ENCODE data around the gene IGFBP2. TPM values are rescaled to one million over a fixed set of nuclear protein-coding genes. Genes with fewer than 3 reads are reported as not detected.

IGFBP2 gene
- total and polyA plus RNA-seq, 2 experiments from 2014 or later = 177 to 364 TPM

- Histone ChIP-seq H2AFZ (no peak overlapping the region), H3K9me2 (ENCODE audit: insufficient read depth) (no peaks in the 10 kb centered on the region; the same call in 1 of the 2 replicates), H3K4me2 (no peak overlapping the region), H3K79me2 (replicated peaks; ENCODE audit: insufficient read depth) (peaks cover 96% of the 10 kb centered on the region), H3K27me3 (ENCODE audit: insufficient read depth) (no peaks in the 10 kb centered on the region), H3K27ac (ENCODE audit: low read depth) (no peak overlapping the region), H4K20me1 (replicated peaks; ENCODE audit: insufficient read depth) (peaks cover 23% of the 10 kb centered on the region), H3F3A (replicated peaks; ENCODE audit: low read depth) (no peaks in the 10 kb centered on the region), H3K36me3 (ENCODE audit: insufficient read depth) (peaks cover 10% of the 10 kb centered on the region; the same call in 1 of the 2 replicates), H3K4me3 (no peak overlapping the region), H3K4me1 (ENCODE audit: insufficient read depth) (peaks cover 26% of the 10 kb centered on the region)
- Mint-ChIP-seq H3K27ac (peak overlapping the region; percentile 83), H3K4me3 (no peak overlapping the region; the same call in 2 of the 3 replicates), H3K27me3 (ENCODE audit: insufficient read depth, low read depth, poor library complexity) (peaks cover 12% of the 10 kb centered on the region), H3K4me1 (peaks cover 53% of the 10 kb centered on the region), H3K9me3 (peaks cover 6% of the 10 kb centered on the region), H3K36me3 (ENCODE audit: low read depth) (peaks cover 69% of the 10 kb centered on the region)
- TF ChIP-seq CREB1 (CRISPR knock-in tag; IDR thresholded peaks at IDR 0.05; ENCODE audit: low read depth) = no peak
- ATAC-seq = no peak
- peak; percentile 28 for DNase-seq (ENCODE audit: low spot score)
Observed at GRCh38 chr2:216644842-216645635, 11.8 kb downstream of the IGFBP2 start.

DNA sequence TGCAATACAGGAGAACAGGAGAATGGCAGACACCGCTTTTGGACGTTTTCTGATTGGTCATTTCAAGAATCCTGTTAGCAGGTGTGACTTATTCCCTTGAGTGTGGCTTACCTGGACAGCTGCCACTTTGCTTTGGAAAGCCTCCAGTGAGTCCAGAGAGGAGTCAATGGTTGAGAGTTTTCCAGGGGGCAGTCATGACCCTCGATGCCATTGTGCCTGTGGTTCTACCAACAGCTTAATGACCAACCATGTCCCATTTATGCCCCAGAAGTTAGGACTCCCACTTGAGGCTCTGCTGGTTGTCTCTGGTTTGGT, 12.4 kb downstream of the IGFBP2 start:
- Mint-ChIP-seq H3K36me3 (ENCODE audit: low read depth) (peaks cover 66% of the 10 kb centered on the region), H3K9me3 (peaks cover 6% of the 10 kb centered on the region)
- ATAC-seq = no peak

More for the DNA sequence above, 12.4 kb downstream of the IGFBP2 start:
- TF ChIP-seq STAT1 (IDR thresholded peaks at IDR 0.05; ENCODE audit: unreplicated experiment) (no peak), POLR2AphosphoS5 (IDR thresholded peaks at IDR 0.05; ENCODE audit: low read depth) (no peak), JUNB (IDR thresholded peaks at IDR 0.05; ENCODE audit: unreplicated experiment) (no peak), CREB1 (CRISPR knock-in tag; IDR thresholded peaks at IDR 0.05; ENCODE audit: low read depth) (no peak)
- TF ChIP-seq, protein P1, sequence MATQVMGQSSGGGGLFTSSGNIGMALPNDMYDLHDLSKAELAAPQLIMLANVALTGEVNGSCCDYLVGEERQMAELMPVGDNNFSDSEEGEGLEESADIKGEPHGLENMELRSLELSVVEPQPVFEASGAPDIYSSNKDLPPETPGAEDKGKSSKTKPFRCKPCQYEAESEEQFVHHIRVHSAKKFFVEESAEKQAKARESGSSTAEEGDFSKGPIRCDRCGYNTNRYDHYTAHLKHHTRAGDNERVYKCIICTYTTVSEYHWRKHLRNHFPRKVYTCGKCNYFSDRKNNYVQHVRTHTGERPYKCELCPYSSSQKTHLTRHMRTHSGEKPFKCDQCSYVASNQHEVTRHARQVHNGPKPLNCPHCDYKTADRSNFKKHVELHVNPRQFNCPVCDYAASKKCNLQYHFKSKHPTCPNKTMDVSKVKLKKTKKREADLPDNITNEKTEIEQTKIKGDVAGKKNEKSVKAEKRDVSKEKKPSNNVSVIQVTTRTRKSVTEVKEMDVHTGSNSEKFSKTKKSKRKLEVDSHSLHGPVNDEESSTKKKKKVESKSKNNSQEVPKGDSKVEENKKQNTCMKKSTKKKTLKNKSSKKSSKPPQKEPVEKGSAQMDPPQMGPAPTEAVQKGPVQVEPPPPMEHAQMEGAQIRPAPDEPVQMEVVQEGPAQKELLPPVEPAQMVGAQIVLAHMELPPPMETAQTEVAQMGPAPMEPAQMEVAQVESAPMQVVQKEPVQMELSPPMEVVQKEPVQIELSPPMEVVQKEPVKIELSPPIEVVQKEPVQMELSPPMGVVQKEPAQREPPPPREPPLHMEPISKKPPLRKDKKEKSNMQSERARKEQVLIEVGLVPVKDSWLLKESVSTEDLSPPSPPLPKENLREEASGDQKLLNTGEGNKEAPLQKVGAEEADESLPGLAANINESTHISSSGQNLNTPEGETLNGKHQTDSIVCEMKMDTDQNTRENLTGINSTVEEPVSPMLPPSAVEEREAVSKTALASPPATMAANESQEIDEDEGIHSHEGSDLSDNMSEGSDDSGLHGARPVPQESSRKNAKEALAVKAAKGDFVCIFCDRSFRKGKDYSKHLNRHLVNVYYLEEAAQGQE (IDR thresholded peaks at IDR 0.05; ENCODE audit: unreplicated experiment) = no peak
- TF ChIP-seq, protein P2, sequence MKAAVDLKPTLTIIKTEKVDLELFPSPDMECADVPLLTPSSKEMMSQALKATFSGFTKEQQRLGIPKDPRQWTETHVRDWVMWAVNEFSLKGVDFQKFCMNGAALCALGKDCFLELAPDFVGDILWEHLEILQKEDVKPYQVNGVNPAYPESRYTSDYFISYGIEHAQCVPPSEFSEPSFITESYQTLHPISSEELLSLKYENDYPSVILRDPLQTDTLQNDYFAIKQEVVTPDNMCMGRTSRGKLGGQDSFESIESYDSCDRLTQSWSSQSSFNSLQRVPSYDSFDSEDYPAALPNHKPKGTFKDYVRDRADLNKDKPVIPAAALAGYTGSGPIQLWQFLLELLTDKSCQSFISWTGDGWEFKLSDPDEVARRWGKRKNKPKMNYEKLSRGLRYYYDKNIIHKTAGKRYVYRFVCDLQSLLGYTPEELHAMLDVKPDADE (IDR thresholded peaks at IDR 0.05) = no peak
- no peaks in the 10 kb centered on the region for H3K27me3 ChIP-seq (ENCODE audit: insufficient read depth)
- DNase-seq (ENCODE audit: low spot score) = no peak
- H3K9me2 ChIP-seq (ENCODE audit: insufficient read depth) = no peaks in the 10 kb centered on the region; the same call in 1 of the 2 replicates
- no peak overlapping the region for H3K4me3 ChIP-seq
- peaks cover 10% of the 10 kb centered on the region for H3K27me3 Mint-ChIP-seq (ENCODE audit: insufficient read depth, low read depth, poor library complexity)
- H3K27ac Mint-ChIP-seq = no peak overlapping the region
- H3K4me1 ChIP-seq (ENCODE audit: insufficient read depth) = peaks cover 26% of the 10 kb centered on the region
- H3K4me2 ChIP-seq = no peak overlapping the region
- peaks cover 57% of the 10 kb centered on the region for H3K4me1 Mint-ChIP-seq
- H3F3A ChIP-seq (replicated peaks; ENCODE audit: low read depth) = no peaks in the 10 kb centered on the region
- peaks cover 23% of the 10 kb centered on the region for H4K20me1 ChIP-seq (replicated peaks; ENCODE audit: insufficient read depth)
- H3K36me3 ChIP-seq (ENCODE audit: insufficient read depth) = peaks cover 7% of the 10 kb centered on the region; the same call in 1 of the 2 replicates
- H3K27ac ChIP-seq (ENCODE audit: low read depth) = no peak overlapping the region
- H3K4me3 Mint-ChIP-seq = no peak overlapping the region; the same call in 2 of the 3 replicates
- peaks cover 96% of the 10 kb centered on the region for H3K79me2 ChIP-seq (replicated peaks; ENCODE audit: insufficient read depth)
- no peak overlapping the region for H2AFZ ChIP-seq
